ENCODE measurements around the gene GPN2. TPM values are rescaled to one million over a fixed set of nuclear protein-coding genes. Genes with fewer than 3 reads are reported as not detected.
A peak's percentile ranks its signal among the peaks of the same experiment; 100 is the strongest.

Gene GPN2
- total and polyA plus RNA-seq, 3 experiments from 2014 or later: 18.8 to 69.9 (median 60.2) TPM

DNA sequence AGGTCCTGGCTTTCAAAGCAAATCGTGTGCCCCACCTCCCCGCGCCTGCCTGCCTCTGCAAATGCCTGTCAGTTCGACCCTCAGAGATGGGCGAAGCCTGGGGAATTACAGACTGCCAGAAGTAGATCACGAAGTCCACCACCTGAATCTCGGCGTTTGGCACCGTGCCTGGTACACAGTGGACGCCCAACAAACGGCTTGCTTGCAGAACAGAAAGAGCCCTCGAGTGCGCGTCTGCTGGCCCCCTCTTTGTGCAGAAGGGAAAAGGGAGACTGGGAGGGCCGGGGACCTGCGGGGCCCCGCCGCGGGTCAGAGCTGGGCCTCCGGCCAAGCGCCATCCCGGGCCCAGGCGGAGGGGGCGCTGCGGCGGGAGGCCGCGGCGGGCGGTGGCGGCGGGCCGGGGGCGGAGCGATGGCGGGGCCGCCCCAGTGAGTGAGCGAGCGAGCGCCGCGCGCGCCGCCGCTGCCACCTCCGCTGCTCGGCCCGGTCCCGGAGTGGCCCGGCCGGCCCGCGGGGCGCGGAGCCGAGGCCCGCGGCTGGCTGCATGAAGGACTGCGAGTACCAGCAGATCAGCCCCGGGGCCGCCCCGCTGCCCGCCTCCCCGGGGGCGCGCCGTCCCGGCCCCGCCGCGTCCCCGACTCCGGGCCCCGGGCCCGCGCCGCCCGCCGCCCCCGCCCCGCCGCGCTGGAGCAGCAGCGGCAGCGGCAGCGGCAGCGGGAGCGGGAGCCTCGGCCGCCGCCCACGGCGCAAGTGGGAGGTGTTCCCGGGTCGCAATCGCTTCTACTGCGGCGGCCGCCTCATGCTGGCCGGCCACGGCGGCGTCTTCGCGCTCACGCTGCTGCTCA lies 63.6 kb downstream of the GPN2 start, which contains the start of gene ZDHHC18:
TSS of gene ZDHHC18 (plus strand) at position 428 of the 845 bp plus-strand sequence. CDS start at position 545, 117 bp downstream.
- H3K9me3 ChIP-seq (ENCODE audit: low read length): no peaks in the 10 kb centered on the region
- peak within 1 kb of the TSS; percentile 77 for H3K27ac ChIP-seq (ENCODE audit: low read depth, low read length)
- Mint-ChIP-seq H3K36me3 (peaks cover 0 to 32% (median 3%) of the 10 kb centered on the region in 3 donors), H3K27me3 (no peaks in the 10 kb centered on the region), H3K9me3 (no peaks in the 10 kb centered on the region), H3K27ac (peak within 1 kb of the TSS; percentile 93 to 100 (median 100)), H3K4me1 (peaks cover 49 to 69% (median 62%) of the 10 kb centered on the region in 3 donors), H3K4me3 (peak within 1 kb of the TSS; percentile 93 to 97 (median 95))
- H3K4me3 ChIP-seq (ENCODE audit: low read length): peak within 1 kb of the TSS; percentile 74
- no peaks in the 10 kb centered on the region for H3K36me3 ChIP-seq (ENCODE audit: insufficient read depth, low read length)
- no peaks in the 10 kb centered on the region for H3K27me3 ChIP-seq (ENCODE audit: insufficient read depth, low read length, poor library complexity, severe bottlenecking)
- ChIA-PET POLR2A (no interaction called here), CTCF (interaction anchor here (1.5 to 1.9 kb wide), 3 partner anchors 9 to 46 kb away, joined by 3 to 6 read pairs (median 6); no protein-coding TSS in a partner anchor)
- peaks cover 48% of the 10 kb centered on the region for H3K4me1 ChIP-seq (ENCODE audit: insufficient read depth, low read length)
- DNase-seq: peak; percentile 61 to 79 (median 74)

Other genes with a start within 250 kb of the GPN2 start
- gene ARID1A, start 194.3 kb downstream of the GPN2 start, total RNA-seq: 10 to 100 TPM; 88.4 to 90.9 TPM
- 31.6 TPM for gene ARID1A, start 194.3 kb downstream of the GPN2 start, polyA plus RNA-seq
- 10 to 100 TPM; 23.6 to 24.9 TPM for gene PIGV, start 102.3 kb downstream of the GPN2 start, total RNA-seq
- gene PIGV, start 102.3 kb downstream of the GPN2 start, polyA plus RNA-seq: 19.1 TPM
- gene ZDHHC18, start 63.6 kb downstream of the GPN2 start, total RNA-seq: 10 to 100 TPM; 61.5 to 66.0 TPM
- gene ZDHHC18, start 63.6 kb downstream of the GPN2 start, polyA plus RNA-seq: 21.7 TPM
- gene SFN, start 27.1 kb downstream of the GPN2 start, total RNA-seq: under 1 TPM in 1 of 2 experiments, not detected in 1; 0.37 TPM
- gene SFN, start 27.1 kb downstream of the GPN2 start, polyA plus RNA-seq: not detected
- gene GPATCH3, start 10.2 kb upstream of the GPN2 start, total RNA-seq: 10 to 100 TPM; 20.0 to 21.3 TPM
- gene GPATCH3, start 10.2 kb upstream of the GPN2 start, polyA plus RNA-seq: 15.2 TPM
- gene NR0B2, start 23.7 kb upstream of the GPN2 start, total RNA-seq: not detected
- gene NR0B2, start 23.7 kb upstream of the GPN2 start, polyA plus RNA-seq: not detected
- gene NUDC, start 31.5 kb upstream of the GPN2 start, total RNA-seq: 100 to 1,000 TPM; 167 to 168 TPM
- 122 TPM for gene NUDC, start 31.5 kb upstream of the GPN2 start, polyA plus RNA-seq
- gene KDF1, start 70.2 kb upstream of the GPN2 start, total RNA-seq: under 1 TPM; 0.24 to 0.39 TPM
- 4.6 TPM for gene KDF1, start 70.2 kb upstream of the GPN2 start, polyA plus RNA-seq
- gene TRNP1, start 103.4 kb upstream of the GPN2 start, total RNA-seq: 1 to 10 TPM in 1 of 2 experiments, under 1 TPM in 1; 0.73 to 1.2 TPM
- not detected for gene TRNP1, start 103.4 kb upstream of the GPN2 start, polyA plus RNA-seq
- gene TENT5B, start 122.6 kb upstream of the GPN2 start, total RNA-seq: not detected
- gene TENT5B, start 122.6 kb upstream of the GPN2 start, polyA plus RNA-seq: not detected